Effector memory CD4-positive, alpha-beta T cell (primary cell): ENCODE results near the gene PRUNE2.
"Not testable (repeated sequence)": the region's sequence is repeated elsewhere in the genome, so short reads cannot be mapped to it uniquely, and the experiment has no call there.

ENCODE experiments used
- DNase-seq, 3 donors: peaks; one replicate each; pipeline ENCODE4 v3.0.0-alpha.2; 2020
- H3K27ac ChIP-seq: 2 replicates; pipeline ENCODE4 v1.7.0; 2013; ENCODE audit warnings: mild to moderate bottlenecking, low read length, moderate library complexity; ENCODE audit not compliant: insufficient read depth, poor library complexity, severe bottlenecking
- H3K27me3 ChIP-seq: replicated peaks from 2 replicates; pipeline ENCODE4 v1.7.0; 2013; ENCODE audit warnings: mild to moderate bottlenecking, low read length; ENCODE audit not compliant: insufficient read depth, control insufficient read depth, poor library complexity, severe bottlenecking
- H3K36me3 ChIP-seq: 2 replicates; pipeline ENCODE4 v1.7.0; 2013; ENCODE audit warnings: mild to moderate bottlenecking, low read length, moderate library complexity; ENCODE audit not compliant: control insufficient read depth, insufficient read depth
- H3K4me1 ChIP-seq: 2 replicates; pipeline ENCODE4 v1.7.0; 2013; ENCODE audit warnings: low read length, mild to moderate bottlenecking; ENCODE audit not compliant: control insufficient read depth, insufficient read depth, poor library complexity, severe bottlenecking
- H3K4me3 ChIP-seq: 2 replicates; pipeline ENCODE4 v1.7.0; 2013; ENCODE audit warnings: low read length, low read depth, mild to moderate bottlenecking; ENCODE audit not compliant: insufficient read depth, poor library complexity, severe bottlenecking
- H3K9me3 ChIP-seq: 2 replicates; pipeline ENCODE4 v1.7.0; 2013; ENCODE audit warnings: mild to moderate bottlenecking, low read length, moderate library complexity; ENCODE audit not compliant: control insufficient read depth

The PRUNE2 gene

GRCh38 chr9:76756268-76756640, 149.7 kb downstream of the PRUNE2 start:
- Histone ChIP-seq H3K27me3 (no peaks in the 10 kb centered on the region), H3K4me1 (no peaks in the 10 kb centered on the region), H3K4me3 (no peak overlapping the region), H3K36me3 (no peaks in the 10 kb centered on the region), H3K9me3 (no peaks in the 10 kb centered on the region), H3K27ac (no peak overlapping the region)
- no peak for DNase-seq

GRCh38 chr9:76751001-76751400, 154.9 kb downstream of the PRUNE2 start:
- no peaks in the 10 kb centered on the region for H3K4me1 ChIP-seq
- H3K4me3 ChIP-seq: no peak overlapping the region
- no peak for DNase-seq
- H3K27ac ChIP-seq: no peak overlapping the region
- H3K9me3 ChIP-seq: no peaks in the 10 kb centered on the region
- no peaks in the 10 kb centered on the region for H3K27me3 ChIP-seq
- H3K36me3 ChIP-seq: no peaks in the 10 kb centered on the region

GRCh38 chr9:76744336-76744735, 161.6 kb downstream of the PRUNE2 start:
- no peak for DNase-seq
- Histone ChIP-seq H3K36me3 (no peaks in the 10 kb centered on the region), H3K27me3 (no peaks in the 10 kb centered on the region), H3K4me1 (no peaks in the 10 kb centered on the region), H3K9me3 (no peaks in the 10 kb centered on the region), H3K4me3 (no peak overlapping the region), H3K27ac (no peak overlapping the region)

- DNase-seq: no peak
- Histone ChIP-seq H3K9me3 (no peaks in the 10 kb centered on the region), H3K27me3 (no peaks in the 10 kb centered on the region), H3K27ac (no peak overlapping the region), H3K36me3 (no peaks in the 10 kb centered on the region), H3K4me3 (no peak overlapping the region), H3K4me1 (no peaks in the 10 kb centered on the region)
These were observed 162.0 kb downstream of the PRUNE2 start for GRCh38 chr9:76743931-76744330.

- H3K4me1 ChIP-seq, H3K4me3 ChIP-seq, H3K9me3 ChIP-seq, H3K27ac ChIP-seq, H3K27me3 ChIP-seq, DNase-seq, H3K36me3 ChIP-seq: not testable (repeated sequence)
These were observed 163.0 kb downstream of the PRUNE2 start for GRCh38 chr9:76742890-76743289.

- Histone ChIP-seq H3K27ac (no peak overlapping the region), H3K27me3 (no peaks in the 10 kb centered on the region), H3K4me1 (no peaks in the 10 kb centered on the region), H3K4me3 (no peak overlapping the region), H3K36me3 (no peaks in the 10 kb centered on the region), H3K9me3 (no peaks in the 10 kb centered on the region)
- no peak for DNase-seq
These were observed 164.4 kb downstream of the PRUNE2 start for GRCh38 chr9:76741524-76741923.

- Histone ChIP-seq H3K4me3 (no peak overlapping the region), H3K27ac (no peak overlapping the region), H3K9me3 (no peaks in the 10 kb centered on the region), H3K4me1 (no peaks in the 10 kb centered on the region), H3K27me3 (no peaks in the 10 kb centered on the region), H3K36me3 (no peaks in the 10 kb centered on the region)
- no peak for DNase-seq
These were observed 167.5 kb downstream of the PRUNE2 start for GRCh38 chr9:76738402-76738801.

GRCh38 chr9:76737154-76737902, 168.6 kb downstream of the PRUNE2 start:
- Histone ChIP-seq H3K4me1 (no peaks in the 10 kb centered on the region), H3K36me3 (no peaks in the 10 kb centered on the region), H3K27me3 (no peaks in the 10 kb centered on the region), H3K27ac (no peak overlapping the region), H3K4me3 (no peak overlapping the region), H3K9me3 (no peaks in the 10 kb centered on the region)
- DNase-seq: no peak

- H3K27ac ChIP-seq: no peak overlapping the region
- no peaks in the 10 kb centered on the region for H3K9me3 ChIP-seq
- H3K36me3 ChIP-seq: no peaks in the 10 kb centered on the region
- H3K4me3 ChIP-seq: no peak overlapping the region
- no peaks in the 10 kb centered on the region for H3K4me1 ChIP-seq
- DNase-seq: no peak
- no peaks in the 10 kb centered on the region for H3K27me3 ChIP-seq
These were observed 171.2 kb downstream of the PRUNE2 start for GRCh38 chr9:76734716-76735115.

GRCh38 chr9:76733096-76733495, 172.8 kb downstream of the PRUNE2 start:
- H3K36me3 ChIP-seq: no peaks in the 10 kb centered on the region
- no peaks in the 10 kb centered on the region for H3K9me3 ChIP-seq
- no peaks in the 10 kb centered on the region for H3K27me3 ChIP-seq
- H3K4me3 ChIP-seq: no peak overlapping the region
- DNase-seq: no peak
- H3K27ac ChIP-seq: no peak overlapping the region
- H3K4me1 ChIP-seq: no peaks in the 10 kb centered on the region
